Measurements from ENCODE around the gene ZNF598.

Gene ZNF598

DNA sequence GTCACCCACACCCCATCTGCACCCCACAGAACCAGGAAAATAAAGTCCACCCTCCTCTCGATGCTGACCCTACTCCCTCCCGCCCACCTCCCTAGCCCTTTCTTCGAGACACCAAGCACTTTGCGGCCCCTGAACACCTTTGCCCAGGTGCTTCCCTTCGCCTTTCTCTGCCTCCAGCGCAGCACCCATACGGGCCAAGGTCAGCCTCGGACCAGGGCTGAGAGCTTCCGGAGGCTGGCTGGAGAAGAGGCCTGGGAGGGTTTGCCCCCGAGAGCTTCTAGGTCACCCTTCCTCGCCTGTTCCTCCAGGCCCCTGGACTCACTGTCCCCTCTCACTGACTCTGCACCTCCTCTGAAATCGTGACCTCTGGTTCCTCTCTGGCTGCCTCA is 14.4 kb upstream of the ZNF598 start:
- no peak for TF ChIP-seq CTCF (IDR thresholded peaks at IDR 0.05; ENCODE audit: extremely low read depth, missing control alignments)
- no peak for DNase-seq (ENCODE audit: low spot score)

DNA sequence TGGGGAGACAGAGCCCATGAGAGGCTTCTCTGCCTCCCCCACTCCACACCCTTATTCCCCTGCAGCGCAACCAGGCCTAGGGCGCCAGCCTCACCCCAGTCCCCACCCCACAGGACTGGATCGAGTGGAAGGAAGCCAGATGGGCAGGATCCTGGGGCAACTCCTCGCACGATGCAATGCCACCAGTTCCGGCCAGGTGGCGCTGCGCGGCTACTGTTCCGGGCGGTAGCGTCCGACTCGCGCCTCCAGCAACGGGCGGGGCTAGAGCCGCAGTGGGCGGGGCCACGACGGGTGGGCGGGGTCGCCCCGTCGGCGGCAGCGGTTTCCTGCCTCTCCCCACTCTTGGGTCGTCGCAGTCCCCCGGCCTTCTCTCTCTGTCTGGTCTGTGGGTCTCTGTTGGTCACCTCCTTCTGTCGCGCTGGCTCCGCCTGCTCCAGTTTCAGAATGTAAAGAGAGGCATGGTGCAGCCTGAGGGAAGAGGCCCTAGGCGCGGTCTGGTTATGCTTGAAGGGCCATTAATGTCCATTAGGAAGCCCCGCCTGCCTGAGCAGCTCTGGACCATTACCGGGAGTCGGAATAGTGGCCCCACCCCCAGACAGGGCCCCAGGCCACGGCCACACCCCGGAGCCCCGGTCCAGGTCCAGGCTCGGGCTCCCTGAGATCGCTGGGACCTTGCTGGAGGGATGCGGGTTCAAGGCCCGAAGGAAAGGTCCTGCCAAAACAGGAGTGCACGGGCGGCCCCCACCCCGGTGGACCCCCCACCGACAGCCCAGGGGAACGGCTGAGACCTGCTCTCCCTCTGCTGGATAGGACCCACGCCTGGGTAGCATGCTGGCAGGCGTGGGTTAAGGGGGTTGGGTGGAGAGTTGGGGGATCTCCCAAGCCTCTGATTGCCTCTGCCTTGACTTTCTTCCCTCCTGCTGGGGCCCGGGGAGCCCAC is 13.7 kb upstream of the ZNF598 start:
- TF ChIP-seq CTCF (IDR thresholded peaks at IDR 0.05; ENCODE audit: extremely low read depth, missing control alignments): peak; percentile 94
- DNase-seq (ENCODE audit: low spot score): peak; percentile 99

- no peak for TF ChIP-seq CTCF (IDR thresholded peaks at IDR 0.05; ENCODE audit: extremely low read depth, missing control alignments)
- DNase-seq (ENCODE audit: low spot score): no peak
Measured at GRCh38 chr16:2022723-2023091, 13.1 kb upstream of the ZNF598 start.

DNA sequence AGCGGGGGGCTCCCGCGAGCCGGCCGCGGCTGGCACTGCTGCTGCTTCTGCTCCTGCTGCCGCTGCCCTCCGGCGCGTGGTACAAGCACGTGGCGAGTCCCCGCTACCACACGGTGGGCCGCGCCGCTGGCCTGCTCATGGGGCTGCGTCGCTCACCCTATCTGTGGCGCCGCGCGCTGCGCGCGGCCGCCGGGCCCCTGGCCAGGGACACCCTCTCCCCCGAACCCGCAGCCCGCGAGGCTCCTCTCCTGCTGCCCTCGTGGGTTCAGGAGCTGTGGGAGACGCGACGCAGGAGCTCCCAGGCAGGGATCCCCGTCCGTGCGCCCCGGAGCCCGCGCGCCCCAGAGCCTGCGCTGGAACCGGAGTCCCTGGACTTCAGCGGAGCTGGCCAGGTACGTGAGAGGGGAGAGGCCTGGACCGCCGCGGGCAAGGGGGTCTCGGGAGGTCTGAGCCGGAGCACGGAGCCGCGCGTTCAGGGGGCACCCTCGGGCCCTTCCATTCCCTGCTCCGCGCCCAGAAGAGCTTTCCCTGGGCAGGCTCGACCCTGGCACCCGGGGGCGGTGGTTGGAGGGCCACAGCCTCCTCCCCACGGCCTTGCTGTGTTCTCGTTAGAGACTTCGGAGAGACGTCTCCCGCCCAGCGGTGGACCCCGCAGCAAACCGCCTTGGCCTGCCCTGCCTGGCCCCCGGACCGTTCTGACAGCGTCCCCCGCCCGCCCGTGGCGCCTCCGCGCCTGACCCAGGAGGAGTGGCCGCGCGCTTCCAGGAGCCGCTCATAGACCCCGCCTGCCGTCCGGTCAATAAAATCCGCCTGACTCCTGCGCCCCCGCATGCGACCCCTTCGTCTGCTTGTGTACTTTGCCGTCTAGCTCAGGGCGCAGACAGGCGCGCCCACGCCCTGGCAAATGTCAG is 10.6 kb upstream of the ZNF598 start:
- TF ChIP-seq CTCF (IDR thresholded peaks at IDR 0.05; ENCODE audit: extremely low read depth, missing control alignments): no peak
- no peak for DNase-seq (ENCODE audit: low spot score)

GRCh38 chr16:2019518-2019920 is 9.9 kb upstream of the ZNF598 start, which contains the start of gene NPW:
Gene NPW, plus strand, starts transcription at chr16:2019785.
- DNase-seq (ENCODE audit: low spot score): no peak
- no peak for TF ChIP-seq CTCF (IDR thresholded peaks at IDR 0.05; ENCODE audit: extremely low read depth, missing control alignments)

DNA sequence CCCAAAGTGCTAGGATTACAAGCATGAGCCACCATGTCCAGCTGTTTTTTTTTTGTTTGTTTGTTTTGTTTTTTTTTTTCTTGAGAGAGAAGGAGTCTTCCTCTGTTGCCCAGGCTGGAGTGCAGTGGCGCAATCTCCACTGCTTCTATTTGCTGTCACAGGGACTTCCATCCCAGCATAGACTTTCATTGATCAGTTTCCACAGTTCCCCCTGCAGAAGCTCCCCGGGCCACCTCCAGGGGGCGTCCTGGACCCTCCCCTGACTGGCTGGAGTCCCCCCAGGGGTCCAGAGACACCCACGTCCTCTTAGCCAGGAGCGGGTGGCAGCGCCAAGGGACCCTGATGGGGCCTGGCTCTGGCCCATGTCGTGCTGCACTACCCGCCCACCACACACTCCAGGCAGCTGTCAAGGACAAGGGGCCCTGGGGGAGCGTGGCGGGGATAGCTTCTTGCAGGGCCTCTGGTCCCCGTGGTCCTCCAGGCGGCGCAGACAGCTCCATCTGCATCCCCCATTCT is 6.8 kb upstream of the ZNF598 start:
- no peak for DNase-seq (ENCODE audit: low spot score)
- peak; percentile 8 for TF ChIP-seq CTCF (IDR thresholded peaks at IDR 0.05; ENCODE audit: extremely low read depth, missing control alignments)

GRCh38 chr16:2015947-2016208 is 6.3 kb upstream of the ZNF598 start:
- no peak for DNase-seq (ENCODE audit: low spot score)
- no peak for TF ChIP-seq CTCF (IDR thresholded peaks at IDR 0.05; ENCODE audit: extremely low read depth, missing control alignments)
